Measurements from ENCODE around the gene STIMATE. TPM values are rescaled to one million over a fixed set of nuclear protein-coding genes. Genes with fewer than 3 reads are reported as not detected.
A peak's percentile ranks its signal among the peaks of the same experiment; 100 is the strongest.

STIMATE gene
- total RNA-seq, 1 donor from 2014 or later, result 8.9 TPM

DNA sequence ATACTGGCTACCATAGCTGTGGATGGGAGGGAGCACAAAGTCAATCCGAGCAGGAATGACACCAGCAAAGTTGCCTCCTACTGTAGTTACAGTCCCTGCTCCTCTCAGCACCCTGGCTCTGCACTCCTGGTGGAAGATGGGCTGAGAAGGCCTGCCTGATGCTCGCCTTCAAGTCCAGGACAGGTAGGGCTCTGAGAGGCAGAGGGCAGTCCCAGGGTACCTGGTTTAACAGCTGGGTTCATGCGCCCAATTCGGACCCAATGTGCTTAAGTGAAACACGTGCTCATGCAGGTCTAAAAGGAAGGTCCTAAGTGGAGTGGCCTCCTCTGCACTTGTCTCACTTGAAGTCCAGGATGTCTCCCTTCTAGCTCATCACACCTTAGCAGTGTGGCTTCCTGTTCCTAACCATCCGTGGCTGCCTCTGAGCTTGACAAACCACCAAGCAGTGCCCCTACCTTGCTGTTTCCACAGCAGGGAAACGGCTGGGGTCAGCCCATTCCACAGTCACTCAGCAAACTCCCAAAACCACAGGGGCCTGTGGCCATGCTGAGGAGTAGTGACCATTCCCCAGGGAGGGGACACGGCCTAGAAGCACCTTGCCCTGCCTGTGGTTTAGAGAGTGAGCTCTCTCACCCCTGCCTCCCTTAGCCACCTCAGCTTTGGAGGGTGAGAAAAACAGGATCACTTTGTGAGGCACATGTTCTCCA is 58.6 kb downstream of the STIMATE start:
- peaks cover 79 to 96% (median 84%) of the 10 kb centered on the region in 3 donors for H3K4me1 ChIP-seq (ENCODE audit: control insufficient read depth in 3 of 3, insufficient read depth in 3 of 3, low read length in 3 of 3)

DNA sequence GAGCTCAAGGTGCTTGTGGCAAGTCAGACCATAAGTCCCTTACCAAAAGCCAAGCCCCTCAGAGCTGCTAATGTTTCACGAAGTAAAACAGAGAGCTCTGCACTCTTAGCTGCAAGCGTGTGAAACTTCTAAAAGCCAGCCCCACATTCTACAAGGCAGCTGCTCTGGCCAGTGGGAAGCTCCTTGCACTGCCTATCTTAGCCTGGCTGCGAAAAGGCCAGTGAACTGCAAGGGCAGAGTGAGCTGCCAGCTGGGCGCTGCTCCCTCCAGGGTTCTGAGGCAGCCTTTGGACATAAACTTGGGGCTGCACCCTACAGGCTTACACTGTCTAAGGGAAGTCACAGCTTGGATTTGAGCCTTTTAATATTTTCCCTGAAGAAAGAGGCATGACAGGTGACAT is 60.4 kb downstream of the STIMATE start:
- H3K9me3 ChIP-seq (ENCODE audit: control insufficient read depth in 3 of 3, low read length in 3 of 3), result no peaks in the 10 kb centered on the region
- H3K4me1 ChIP-seq (ENCODE audit: control insufficient read depth in 3 of 3, insufficient read depth in 3 of 3, low read length in 3 of 3), result peaks cover 75 to 96% (median 81%) of the 10 kb centered on the region in 3 donors
- H3K27me3 ChIP-seq (ENCODE audit: control insufficient read depth in 3 of 3, insufficient read depth in 3 of 3, low read length in 3 of 3), result no peaks in the 10 kb centered on the region
- H3K36me3 ChIP-seq (ENCODE audit: control insufficient read depth in 3 of 3, insufficient read depth in 3 of 3, low read length in 3 of 3), result peaks cover 21 to 35% (median 30%) of the 10 kb centered on the region in 3 donors
- peak overlapping the region; percentile 25 to 46 (median 38) for H3K4me3 ChIP-seq (ENCODE audit: low read length in 3 of 3)
- H3K27ac ChIP-seq (ENCODE audit: low read depth, low read length), result peak overlapping the region; percentile 95
- H3K9ac ChIP-seq (ENCODE audit: low read depth in 1 of 3, low read length in 3 of 3), result peak overlapping the region in 2 of 3 donors; percentile 63 to 82

More for the DNA sequence above, 58.6 kb downstream of the STIMATE start:
- peak overlapping the region in 2 of 3 donors; percentile 58 to 82 for H3K9ac ChIP-seq (ENCODE audit: low read depth in 1 of 3, low read length in 3 of 3)
- H3K27ac ChIP-seq (ENCODE audit: low read depth, low read length), result peak overlapping the region; percentile 95
- H3K27me3 ChIP-seq (ENCODE audit: control insufficient read depth in 3 of 3, insufficient read depth in 3 of 3, low read length in 3 of 3), result no peaks in the 10 kb centered on the region
- H3K36me3 ChIP-seq (ENCODE audit: control insufficient read depth in 3 of 3, insufficient read depth in 3 of 3, low read length in 3 of 3), result peaks cover 9 to 25% (median 23%) of the 10 kb centered on the region in 3 donors
- H3K9me3 ChIP-seq (ENCODE audit: control insufficient read depth in 3 of 3, low read length in 3 of 3), result no peaks in the 10 kb centered on the region
- no peak overlapping the region for H3K4me3 ChIP-seq (ENCODE audit: low read length in 3 of 3)

DNA sequence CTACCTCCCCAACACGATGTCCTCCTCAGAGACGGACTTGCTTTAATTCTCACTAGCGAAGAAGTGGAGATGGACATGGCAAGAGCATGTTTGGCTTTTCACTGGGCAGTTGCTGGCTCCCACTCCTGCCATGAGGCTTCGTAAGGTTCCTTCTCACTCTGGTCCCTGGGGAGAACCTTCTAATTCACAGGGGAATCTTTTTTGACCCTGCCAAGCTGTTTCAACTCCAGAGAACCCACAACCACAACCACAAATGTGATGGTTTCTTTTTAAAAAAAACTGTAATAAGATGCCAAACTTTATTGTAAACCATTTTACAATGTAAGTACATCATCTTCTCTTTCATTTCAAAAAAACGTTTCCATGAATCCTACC is 60.9 kb downstream of the STIMATE start:
- H3K4me3 ChIP-seq (ENCODE audit: low read length in 3 of 3), result peak overlapping the region; percentile 25 to 64 (median 48)
- H3K36me3 ChIP-seq (ENCODE audit: control insufficient read depth in 3 of 3, insufficient read depth in 3 of 3, low read length in 3 of 3), result peaks cover 21 to 35% (median 27%) of the 10 kb centered on the region in 3 donors
- H3K27me3 ChIP-seq (ENCODE audit: control insufficient read depth in 3 of 3, insufficient read depth in 3 of 3, low read length in 3 of 3), result no peaks in the 10 kb centered on the region
- peak overlapping the region; percentile 63 to 82 (median 67) for H3K9ac ChIP-seq (ENCODE audit: low read depth in 1 of 3, low read length in 3 of 3)
- H3K9me3 ChIP-seq (ENCODE audit: control insufficient read depth in 3 of 3, low read length in 3 of 3), result no peaks in the 10 kb centered on the region
- H3K4me1 ChIP-seq (ENCODE audit: control insufficient read depth in 3 of 3, insufficient read depth in 3 of 3, low read length in 3 of 3), result peaks cover 75 to 96% (median 81%) of the 10 kb centered on the region in 3 donors
- peak overlapping the region; percentile 95 for H3K27ac ChIP-seq (ENCODE audit: low read depth, low read length)

DNA sequence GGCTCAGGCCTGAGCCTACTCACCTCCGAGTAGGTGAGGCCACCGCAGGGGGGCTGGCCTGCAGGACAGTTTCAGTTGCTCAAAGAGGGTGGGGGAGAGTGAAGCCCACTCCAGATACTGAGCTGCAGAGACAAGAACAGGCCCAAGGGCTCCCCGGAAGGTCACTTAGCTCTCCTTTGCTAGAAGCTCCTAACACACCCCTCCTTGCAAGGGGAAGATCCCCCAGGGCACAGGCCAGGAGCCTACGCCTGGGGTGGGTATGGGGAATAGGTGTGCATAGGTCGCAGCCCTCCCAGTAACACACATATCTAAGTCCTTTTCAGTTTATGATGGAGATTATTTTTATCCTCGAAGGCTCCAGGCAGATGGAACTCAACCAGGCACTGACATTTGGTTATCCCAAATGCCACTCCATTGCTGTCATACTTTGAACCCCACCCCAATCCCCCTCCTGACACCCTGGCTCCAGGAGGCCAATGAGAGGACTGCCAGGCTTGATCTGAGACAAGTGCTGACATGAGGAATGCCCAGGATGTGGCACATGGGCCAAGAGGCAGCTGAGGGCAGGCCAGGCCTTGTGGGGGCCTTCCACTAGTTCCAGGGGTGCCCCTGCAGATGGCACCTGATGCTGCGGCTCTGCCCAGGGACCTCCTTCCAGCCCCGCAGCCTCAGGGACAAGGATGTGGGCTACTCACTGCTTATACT is 61.4 kb downstream of the STIMATE start:
- peak overlapping the region; percentile 78 to 96 (median 95) for H3K4me3 ChIP-seq (ENCODE audit: low read length in 3 of 3)
- peaks cover 75 to 96% (median 81%) of the 10 kb centered on the region in 3 donors for H3K4me1 ChIP-seq (ENCODE audit: control insufficient read depth in 3 of 3, insufficient read depth in 3 of 3, low read length in 3 of 3)
- H3K36me3 ChIP-seq (ENCODE audit: control insufficient read depth in 3 of 3, insufficient read depth in 3 of 3, low read length in 3 of 3), result peaks cover 20 to 33% (median 24%) of the 10 kb centered on the region in 3 donors

DNA sequence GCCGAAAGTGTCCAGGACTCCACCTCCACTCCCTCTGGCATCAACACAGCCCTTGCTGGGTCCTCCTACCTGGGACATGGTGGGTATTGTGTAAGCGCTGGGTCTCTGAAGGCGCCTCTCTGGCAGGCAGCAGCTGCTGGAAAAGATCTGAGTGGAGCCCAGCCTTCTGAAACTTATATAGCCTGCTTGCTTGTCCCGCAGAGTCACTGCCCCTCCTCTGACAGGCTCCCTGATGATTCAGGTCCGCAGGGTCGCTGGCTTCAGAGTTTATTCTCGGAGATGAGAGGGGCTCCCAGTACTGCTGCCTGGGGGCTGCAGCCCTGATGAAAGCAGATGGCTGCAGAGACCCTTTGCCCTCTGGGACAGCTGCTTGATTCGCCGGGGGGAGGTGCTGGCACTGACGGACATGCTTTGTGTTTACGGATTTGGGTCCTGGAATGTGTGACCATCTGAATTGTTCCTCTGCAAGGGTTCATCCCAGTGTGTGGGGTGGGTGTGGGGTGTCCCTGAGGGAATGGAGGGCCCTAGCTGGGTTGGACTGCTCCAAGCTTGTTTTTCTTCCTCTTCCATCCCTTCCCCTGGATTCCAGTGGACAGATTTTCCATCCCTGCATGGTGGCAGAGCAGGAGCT is 62.4 kb downstream of the STIMATE start, which contains the start of gene MUSTN1:
Gene MUSTN1, minus strand, starts transcription at position 149 of the 631 bp plus-strand sequence. Its CDS starts 71 bp downstream, at position 78.
- Histone ChIP-seq H3K27ac (ENCODE audit: low read depth, low read length) (peak within 1 kb of the TSS; percentile 95), H3K4me3 (ENCODE audit: low read length in 3 of 3) (peak within 1 kb of the TSS; percentile 78 to 96 (median 95)), H3K27me3 (ENCODE audit: control insufficient read depth in 3 of 3, insufficient read depth in 3 of 3, low read length in 3 of 3) (no peaks in the 10 kb centered on the region), H3K9me3 (ENCODE audit: control insufficient read depth in 3 of 3, low read length in 3 of 3) (no peaks in the 10 kb centered on the region), H3K4me1 (ENCODE audit: control insufficient read depth in 3 of 3, insufficient read depth in 3 of 3, low read length in 3 of 3) (peaks cover 76 to 96% (median 79%) of the 10 kb centered on the region in 3 donors), H3K9ac (ENCODE audit: low read depth in 1 of 3, low read length in 3 of 3) (peak within 1 kb of the TSS; percentile 71 to 99 (median 88)), H3K36me3 (ENCODE audit: control insufficient read depth in 3 of 3, insufficient read depth in 3 of 3, low read length in 3 of 3) (peaks cover 25 to 30% (median 29%) of the 10 kb centered on the region in 3 donors)

More for the DNA sequence above, 61.4 kb downstream of the STIMATE start:
- peak overlapping the region; percentile 95 for H3K27ac ChIP-seq (ENCODE audit: low read depth, low read length)
- H3K9me3 ChIP-seq (ENCODE audit: control insufficient read depth in 3 of 3, low read length in 3 of 3), result no peaks in the 10 kb centered on the region
- no peaks in the 10 kb centered on the region for H3K27me3 ChIP-seq (ENCODE audit: control insufficient read depth in 3 of 3, insufficient read depth in 3 of 3, low read length in 3 of 3)
- peak overlapping the region; percentile 71 to 99 (median 88) for H3K9ac ChIP-seq (ENCODE audit: low read depth in 1 of 3, low read length in 3 of 3)

DNA sequence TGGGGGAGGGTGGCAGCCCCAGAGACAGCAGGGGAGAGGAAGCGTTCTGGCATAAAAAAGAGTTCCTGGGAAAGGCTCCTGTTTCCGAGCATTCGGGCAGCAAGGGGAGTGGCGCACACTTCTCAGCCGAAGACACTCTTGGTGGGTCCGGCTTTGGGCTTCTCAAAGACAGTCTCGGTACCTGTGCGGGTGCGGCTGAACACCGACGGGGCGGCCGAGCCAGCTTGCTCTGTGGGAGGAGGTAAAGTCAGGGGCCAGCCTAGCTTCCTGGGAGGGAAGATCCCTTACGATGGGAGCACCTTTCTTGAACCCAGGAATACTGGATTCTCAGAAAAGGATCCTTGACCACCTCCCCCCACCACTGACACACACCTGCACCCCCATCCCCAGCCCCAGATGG is 64.1 kb downstream of the STIMATE start:
- Histone ChIP-seq H3K9ac (ENCODE audit: low read depth in 1 of 3, low read length in 3 of 3) (peak overlapping the region; percentile 70 to 99 (median 88)), H3K4me1 (ENCODE audit: control insufficient read depth in 3 of 3, insufficient read depth in 3 of 3, low read length in 3 of 3) (peaks cover 62 to 86% (median 64%) of the 10 kb centered on the region in 3 donors), H3K27ac (ENCODE audit: low read depth, low read length) (peak overlapping the region; percentile 95), H3K36me3 (ENCODE audit: control insufficient read depth in 3 of 3, insufficient read depth in 3 of 3, low read length in 3 of 3) (peaks cover 35 to 43% (median 37%) of the 10 kb centered on the region in 3 donors), H3K4me3 (ENCODE audit: low read length in 3 of 3) (peak overlapping the region; percentile 78 to 96 (median 95)), H3K9me3 (ENCODE audit: control insufficient read depth in 3 of 3, low read length in 3 of 3) (no peaks in the 10 kb centered on the region), H3K27me3 (ENCODE audit: control insufficient read depth in 3 of 3, insufficient read depth in 3 of 3, low read length in 3 of 3) (no peaks in the 10 kb centered on the region)

DNA sequence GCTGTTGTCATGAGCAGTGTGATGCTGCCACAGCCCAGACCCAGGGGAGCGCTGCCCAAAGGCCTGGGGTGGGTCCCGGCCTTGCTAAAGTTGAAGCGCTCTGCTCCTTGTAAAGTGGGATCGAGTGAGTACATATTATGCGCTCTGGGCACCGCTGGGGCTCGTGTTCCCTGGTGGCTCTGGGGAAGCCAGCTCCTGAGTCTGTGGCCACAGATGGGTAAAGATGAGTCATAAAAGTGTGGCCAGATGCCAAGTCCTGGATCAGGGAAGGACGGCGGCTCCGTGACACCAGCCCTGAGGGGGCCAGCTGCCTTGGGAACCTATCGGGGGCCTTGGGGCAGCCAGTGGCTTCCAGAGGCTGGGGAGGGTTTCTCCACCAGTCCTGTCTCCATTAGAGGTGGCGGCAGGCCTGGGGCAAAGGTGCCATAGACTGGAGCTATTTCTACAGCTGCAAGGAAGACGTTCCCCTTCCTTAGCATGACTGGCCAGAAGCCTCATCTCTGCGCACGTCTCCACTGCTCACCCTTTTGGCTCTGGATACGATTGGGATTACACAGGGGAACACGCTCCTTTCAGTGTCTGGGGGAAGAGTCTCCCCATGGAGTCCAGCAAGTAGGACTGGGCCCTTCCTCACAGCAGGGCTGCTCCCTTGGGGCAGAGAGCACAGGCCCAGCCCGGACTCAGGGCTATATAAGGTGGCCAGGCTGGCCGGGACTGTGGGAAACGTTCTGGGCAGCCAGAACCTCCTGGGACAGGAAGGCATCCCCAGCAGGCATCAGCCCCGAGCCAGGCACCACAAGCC is 65.6 kb downstream of the STIMATE start:
- H3K36me3 ChIP-seq (ENCODE audit: control insufficient read depth in 3 of 3, insufficient read depth in 3 of 3, low read length in 3 of 3), result peaks cover 42 to 53% (median 51%) of the 10 kb centered on the region in 3 donors
- peak overlapping the region; percentile 78 to 96 (median 95) for H3K4me3 ChIP-seq (ENCODE audit: low read length in 3 of 3)
- H3K4me1 ChIP-seq (ENCODE audit: control insufficient read depth in 3 of 3, insufficient read depth in 3 of 3, low read length in 3 of 3), result peaks cover 49 to 75% (median 49%) of the 10 kb centered on the region in 3 donors
- H3K27me3 ChIP-seq (ENCODE audit: control insufficient read depth in 3 of 3, insufficient read depth in 3 of 3, low read length in 3 of 3), result no peaks in the 10 kb centered on the region
- H3K27ac ChIP-seq (ENCODE audit: low read depth, low read length), result peak overlapping the region; percentile 95
- H3K9me3 ChIP-seq (ENCODE audit: control insufficient read depth in 3 of 3, low read length in 3 of 3), result no peaks in the 10 kb centered on the region
- peak overlapping the region; percentile 70 to 99 (median 74) for H3K9ac ChIP-seq (ENCODE audit: low read depth in 1 of 3, low read length in 3 of 3)

DNA sequence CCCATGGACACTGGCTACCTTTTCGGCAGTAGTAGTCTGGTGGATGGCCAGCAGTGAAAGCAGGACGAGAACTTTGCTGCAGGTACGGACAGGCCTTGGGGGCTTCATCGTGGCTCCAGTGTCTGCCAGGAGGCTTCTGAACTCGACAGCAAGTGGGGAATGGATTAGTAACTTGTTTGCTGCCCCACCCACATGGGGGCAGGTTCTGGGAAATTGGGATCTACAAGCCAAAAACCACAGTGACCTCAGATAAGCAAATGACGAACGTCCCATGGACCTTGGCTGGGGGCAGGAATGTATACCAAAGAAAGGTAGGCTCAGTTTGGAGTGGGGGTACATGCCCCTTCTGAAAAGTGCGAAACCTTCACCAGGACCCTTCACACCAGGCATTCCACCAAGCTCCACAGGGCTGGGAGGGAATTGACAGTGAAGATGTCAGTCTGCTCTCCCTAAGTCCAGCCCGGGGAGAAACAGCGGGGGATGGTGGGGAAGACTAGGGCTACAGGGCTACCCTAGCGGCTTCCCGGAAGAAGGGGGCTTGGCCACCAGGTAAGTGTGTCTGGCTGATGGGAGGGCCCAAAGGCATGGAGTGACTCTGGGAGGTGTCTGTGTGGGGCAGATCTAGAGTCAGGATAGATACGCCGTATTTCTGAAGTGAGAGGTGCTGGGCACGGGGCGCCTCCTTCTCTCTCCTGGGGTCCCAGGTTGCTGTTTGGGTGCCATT is 66.7 kb downstream of the STIMATE start, which contains the start of gene ITIH4:
Gene ITIH4, minus strand, starts transcription at position 138 of the 724 bp plus-strand sequence. Its CDS starts 30 bp downstream, at position 108.
- H3K27ac ChIP-seq (ENCODE audit: low read depth, low read length), result peak within 1 kb of the TSS; percentile 95
- no peaks in the 10 kb centered on the region for H3K27me3 ChIP-seq (ENCODE audit: control insufficient read depth in 3 of 3, insufficient read depth in 3 of 3, low read length in 3 of 3)
- H3K4me1 ChIP-seq (ENCODE audit: control insufficient read depth in 3 of 3, insufficient read depth in 3 of 3, low read length in 3 of 3), result peaks cover 40 to 65% (median 40%) of the 10 kb centered on the region in 3 donors
- peak within 1 kb of the TSS; percentile 38 to 96 (median 52) for H3K4me3 ChIP-seq (ENCODE audit: low read length in 3 of 3)
- H3K9me3 ChIP-seq (ENCODE audit: control insufficient read depth in 3 of 3, low read length in 3 of 3), result no peaks in the 10 kb centered on the region
- peak within 1 kb of the TSS; percentile 70 to 99 (median 74) for H3K9ac ChIP-seq (ENCODE audit: low read depth in 1 of 3, low read length in 3 of 3)
- H3K36me3 ChIP-seq (ENCODE audit: control insufficient read depth in 3 of 3, insufficient read depth in 3 of 3, low read length in 3 of 3), result peaks cover 52 to 61% (median 61%) of the 10 kb centered on the region in 3 donors
